Measurements from ENCODE around the gene RRH. TPM values are rescaled to one million over a fixed set of nuclear protein-coding genes. Genes with fewer than 3 reads are reported as not detected.
"Not testable (repeated sequence)": the region's sequence is repeated elsewhere in the genome, so short reads cannot be mapped to it uniquely, and the experiment has no call there.

The RRH gene, protein sequence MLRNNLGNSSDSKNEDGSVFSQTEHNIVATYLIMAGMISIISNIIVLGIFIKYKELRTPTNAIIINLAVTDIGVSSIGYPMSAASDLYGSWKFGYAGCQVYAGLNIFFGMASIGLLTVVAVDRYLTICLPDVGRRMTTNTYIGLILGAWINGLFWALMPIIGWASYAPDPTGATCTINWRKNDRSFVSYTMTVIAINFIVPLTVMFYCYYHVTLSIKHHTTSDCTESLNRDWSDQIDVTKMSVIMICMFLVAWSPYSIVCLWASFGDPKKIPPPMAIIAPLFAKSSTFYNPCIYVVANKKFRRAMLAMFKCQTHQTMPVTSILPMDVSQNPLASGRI
- total RNA-seq, result under 1 TPM in 1 of 2 experiments, not detected in 1; 0.21 TPM

DNA sequence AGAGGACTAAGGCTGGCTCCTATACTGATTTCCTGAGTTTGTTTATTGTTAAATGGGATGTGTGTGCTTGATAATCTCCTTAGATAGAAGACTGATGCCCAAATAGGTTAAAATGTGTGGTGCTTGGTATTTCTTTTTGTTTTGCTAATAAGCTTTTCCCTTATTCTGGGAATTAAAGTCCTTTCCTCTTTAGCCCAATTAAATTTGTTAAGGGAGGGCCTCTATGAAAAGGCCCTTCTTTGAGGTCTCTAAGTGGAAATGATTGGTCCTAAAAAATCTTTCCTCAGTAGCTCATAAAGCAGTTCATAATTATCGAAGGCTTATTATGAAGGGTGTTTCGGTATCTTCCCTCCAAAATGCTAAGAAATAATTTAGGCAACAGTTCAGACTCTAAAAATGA is at the start of gene RRH:
TSS of gene RRH (plus strand) at position 301 of the 400 bp plus-strand sequence. CDS start at position 357, 56 bp downstream.
- ATAC-seq (no peak), DNase-seq (no peak)
- H3K27me3 Mint-ChIP-seq, result no peaks in the 10 kb centered on the region
- peaks cover 17% of the 10 kb centered on the region for H3K36me3 Mint-ChIP-seq (ENCODE audit: low read depth)
- ChIA-PET CTCF (interaction anchor here (0.6 to 2.4 kb wide), 7 partner anchors 10 to 634 kb away, joined by 3 to 17 read pairs (median 4); no protein-coding TSS in a partner anchor), POLR2A (no interaction called here)
- H3K4me1 Mint-ChIP-seq, result peaks cover 4% of the 10 kb centered on the region
- H3K9me3 Mint-ChIP-seq (ENCODE audit: low read depth), result no peaks in the 10 kb centered on the region
- H3K4me3 Mint-ChIP-seq, result no peak within 1 kb of the TSS
- no peak within 1 kb of the TSS for H3K27ac Mint-ChIP-seq
- intact Hi-C loops (cut with DNase I, micrococcal nuclease), result loop anchor here in 1 of 2 experiments (5.0 kb wide), 1 partner anchor 150 kb away; no protein-coding TSS in a partner anchor

DNA sequence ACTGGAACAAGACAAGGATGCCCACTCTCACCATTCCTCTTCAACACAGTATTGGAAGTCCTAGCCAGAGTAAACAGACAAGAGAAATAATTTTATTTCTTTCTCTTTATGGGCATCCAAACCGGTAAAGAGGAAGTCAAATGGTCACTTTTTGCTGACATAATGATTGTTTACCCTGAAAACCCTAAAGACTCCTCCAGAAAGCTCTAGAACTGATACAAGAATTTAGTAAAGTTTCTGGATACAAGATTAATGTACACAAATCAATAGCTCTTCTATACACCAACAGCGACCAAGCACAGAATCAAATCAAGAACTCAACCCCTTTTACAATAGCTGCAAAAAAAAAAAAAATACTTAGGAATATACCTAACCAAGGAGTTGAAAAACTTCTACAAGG is 45.7 kb upstream of the RRH start:
- intact Hi-C loops (cut with DNase I, micrococcal nuclease); H3K27ac Mint-ChIP-seq; H3K9me3 Mint-ChIP-seq (ENCODE audit: low read depth); H3K27me3 Mint-ChIP-seq; CTCF ChIA-PET; ATAC-seq; POLR2A ChIA-PET; DNase-seq; H3K4me3 Mint-ChIP-seq; H3K4me1 Mint-ChIP-seq; H3K36me3 Mint-ChIP-seq (ENCODE audit: low read depth): not testable (repeated sequence)

DNA sequence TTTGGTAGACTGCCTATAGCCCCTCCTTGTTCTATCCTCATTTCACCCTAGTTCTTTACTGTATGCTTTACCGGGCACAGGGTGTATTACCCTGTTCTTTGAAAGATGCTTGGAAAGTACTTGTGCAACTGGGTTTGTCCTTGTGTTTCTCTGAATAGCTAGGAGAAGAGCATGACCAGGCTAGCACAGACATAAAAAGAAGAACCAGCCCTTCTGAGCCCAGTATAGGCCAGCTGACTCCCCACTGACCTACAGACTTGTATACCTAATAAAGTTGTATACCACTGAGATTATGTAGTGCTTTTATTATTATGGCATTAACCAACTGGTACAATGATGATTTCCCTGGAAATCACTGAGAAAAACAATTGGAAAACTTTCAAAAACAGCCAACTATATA is 40.9 kb upstream of the RRH start:
- Mint-ChIP-seq H3K4me3 (no peak overlapping the region), H3K9me3 (ENCODE audit: low read depth) (no peaks in the 10 kb centered on the region), H3K27ac (no peak overlapping the region), H3K27me3 (peaks cover 7% of the 10 kb centered on the region), H3K36me3 (ENCODE audit: low read depth) (no peaks in the 10 kb centered on the region), H3K4me1 (no peaks in the 10 kb centered on the region)
- DNase-seq, result no peak
- ATAC-seq, result no peak
- ChIA-PET POLR2A (interaction anchor here (0.6 kb wide), 1 partner anchor 264 kb away, joined by 4 read pairs; no protein-coding TSS in a partner anchor), CTCF (no interaction called here)
- intact Hi-C loops (cut with DNase I, micrococcal nuclease), result no loop called here

DNA sequence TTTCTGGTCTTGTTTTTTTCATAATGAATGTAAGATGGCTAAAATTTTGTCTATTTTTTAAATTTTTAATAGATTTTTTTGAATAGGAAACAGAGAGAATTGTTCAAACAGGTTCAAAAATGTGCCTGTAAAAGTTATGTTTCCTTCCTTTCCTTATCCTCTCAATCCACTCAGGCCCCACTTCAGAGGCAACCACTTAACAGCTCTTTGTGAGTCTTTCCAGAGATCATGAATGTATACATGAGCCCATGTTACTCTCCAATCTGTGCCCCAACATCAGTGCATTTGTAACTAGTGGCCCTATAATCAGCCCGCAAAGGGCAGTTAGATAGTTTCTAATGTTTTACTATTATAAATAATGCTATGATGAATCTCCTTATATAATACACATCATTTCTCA is 40.0 kb upstream of the RRH start:
- no peak overlapping the region for H3K27ac Mint-ChIP-seq
- H3K9me3 Mint-ChIP-seq (ENCODE audit: low read depth), result no peaks in the 10 kb centered on the region
- ATAC-seq (no peak), DNase-seq (no peak)
- intact Hi-C loops (cut with DNase I, micrococcal nuclease), result no loop called here
- no peaks in the 10 kb centered on the region for H3K4me1 Mint-ChIP-seq
- H3K4me3 Mint-ChIP-seq, result no peak overlapping the region
- H3K27me3 Mint-ChIP-seq, result peaks cover 7% of the 10 kb centered on the region
- POLR2A ChIA-PET, result interaction anchor here (0.6 kb wide), 1 partner anchor 32 kb away, joined by 3 read pairs; no protein-coding TSS in a partner anchor
- CTCF ChIA-PET, result no interaction called here
- no peaks in the 10 kb centered on the region for H3K36me3 Mint-ChIP-seq (ENCODE audit: low read depth)

DNA sequence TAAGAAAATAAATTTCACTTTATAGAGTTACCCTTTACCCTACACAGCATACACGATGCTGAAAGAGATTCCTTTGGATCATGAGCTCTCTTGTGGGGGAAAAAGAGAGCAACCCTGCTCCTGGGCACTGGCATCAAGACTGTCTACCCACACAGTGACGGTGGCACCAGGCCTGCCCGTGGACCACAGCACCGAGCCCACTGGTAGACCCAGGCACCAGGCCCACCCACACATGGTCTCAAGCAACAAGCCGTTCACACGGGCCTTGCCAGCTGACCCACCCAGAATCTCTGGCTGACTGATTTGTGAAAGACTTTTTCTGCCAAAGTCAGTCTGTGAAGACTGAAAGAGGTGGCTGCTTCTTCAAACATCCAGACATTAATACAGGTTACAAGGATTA is 32.7 kb upstream of the RRH start:
- CTCF ChIA-PET, result interaction anchor here (0.9 kb wide), 1 partner anchor 28 kb away, joined by 3 read pairs; no protein-coding TSS in a partner anchor

DNA sequence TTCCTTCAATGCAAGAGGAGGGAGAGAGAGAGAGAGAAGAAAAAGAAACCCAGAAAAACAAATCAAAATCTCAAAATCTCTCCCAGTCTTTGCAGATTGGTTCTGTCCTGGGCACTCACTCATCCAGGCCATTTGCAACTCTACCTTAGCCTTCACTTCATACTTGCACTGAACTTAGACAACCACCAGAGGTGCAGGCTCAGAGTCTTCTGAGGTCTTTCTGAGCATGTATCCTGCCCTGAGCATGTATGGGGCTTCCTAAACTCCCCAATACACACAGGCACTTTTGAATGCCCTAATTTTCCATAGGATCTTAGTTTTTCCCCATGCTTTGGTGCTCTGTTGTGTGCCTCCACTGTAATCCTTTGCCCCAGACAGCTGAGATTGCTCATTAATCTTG is 28.9 kb upstream of the RRH start:
- Mint-ChIP-seq H3K9me3 (ENCODE audit: low read depth) (peaks cover 18% of the 10 kb centered on the region), H3K4me1 (no peaks in the 10 kb centered on the region), H3K36me3 (ENCODE audit: low read depth) (peaks cover 8% of the 10 kb centered on the region), H3K27ac (no peak overlapping the region), H3K4me3 (no peak overlapping the region), H3K27me3 (peaks cover 4% of the 10 kb centered on the region)
- intact Hi-C loops (cut with DNase I, micrococcal nuclease), result no loop called here
- POLR2A ChIA-PET, result no interaction called here
- ATAC-seq, result no peak
- DNase-seq, result no peak
- CTCF ChIA-PET, result no interaction called here

More for the DNA sequence above, 32.7 kb upstream of the RRH start:
- intact Hi-C loops (cut with DNase I, micrococcal nuclease), result no loop called here
- Mint-ChIP-seq H3K9me3 (ENCODE audit: low read depth) (peaks cover 19% of the 10 kb centered on the region), H3K4me1 (no peaks in the 10 kb centered on the region), H3K27ac (no peak overlapping the region), H3K4me3 (no peak overlapping the region), H3K27me3 (peaks cover 7% of the 10 kb centered on the region), H3K36me3 (ENCODE audit: low read depth) (peaks cover 8% of the 10 kb centered on the region)
- POLR2A ChIA-PET, result no interaction called here
- no peak for DNase-seq
- no peak for ATAC-seq

DNA sequence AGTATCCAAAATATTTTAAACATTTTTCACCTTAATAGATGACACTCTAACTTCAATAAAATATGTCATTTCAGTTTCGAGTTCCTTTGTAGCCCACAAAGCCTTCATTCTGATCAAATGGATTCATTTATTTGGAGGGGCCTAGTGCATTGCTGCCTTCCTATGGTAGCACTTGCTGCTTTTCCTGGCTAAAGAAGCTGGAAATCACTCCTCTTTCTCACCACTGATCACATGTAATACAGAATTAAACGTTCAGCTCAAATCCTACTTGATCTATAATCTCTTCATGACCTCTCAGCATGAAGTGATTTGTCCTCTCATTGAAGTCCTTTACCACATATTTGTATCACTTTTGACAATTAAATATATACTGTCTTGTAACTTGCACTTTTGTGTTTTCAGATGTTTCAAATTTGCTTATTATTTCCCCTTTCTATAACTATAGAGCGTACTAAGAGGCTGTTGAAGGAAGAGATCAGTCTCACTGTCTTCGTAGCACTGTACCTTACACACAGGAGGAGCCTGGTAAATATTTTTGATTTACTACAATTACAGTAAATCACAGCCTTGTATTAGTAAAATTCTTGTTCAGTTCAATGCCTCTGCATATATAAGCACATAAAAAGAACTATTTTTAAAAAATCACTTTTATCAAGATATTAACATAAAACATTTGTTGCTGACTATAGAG is 26.5 kb upstream of the RRH start:
- CTCF ChIA-PET, result no interaction called here
- Mint-ChIP-seq H3K4me1 (no peaks in the 10 kb centered on the region), H3K4me3 (no peak overlapping the region)

DNA sequence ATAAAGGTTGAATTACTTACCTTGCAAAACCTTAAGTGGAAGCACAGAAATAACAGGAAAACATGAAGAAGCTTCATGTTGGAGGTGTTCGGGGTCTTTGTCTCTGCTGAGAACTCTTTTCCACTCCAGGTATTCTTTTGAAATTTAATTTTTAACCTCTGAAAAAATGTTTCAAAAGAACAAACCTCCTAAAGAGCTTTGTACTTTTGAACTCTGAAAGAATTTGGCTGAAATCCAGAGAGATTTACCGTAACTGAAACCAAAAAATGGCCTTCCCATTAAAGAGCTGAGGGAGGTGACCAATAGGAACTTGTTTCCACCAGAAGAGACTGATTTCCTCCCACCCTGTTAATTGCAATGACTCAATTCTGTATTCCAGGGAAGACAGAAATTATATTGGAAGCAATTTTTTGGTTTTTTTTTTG is 25.9 kb upstream of the RRH start, which contains the start of gene CFI:
TSS of gene CFI (minus strand) at position 105 of the 425 bp plus-strand sequence. CDS start at position 77, 28 bp downstream.
- no peak within 1 kb of the TSS for H3K4me3 Mint-ChIP-seq
- no peak for DNase-seq
- H3K27ac Mint-ChIP-seq, result no peak within 1 kb of the TSS
- H3K4me1 Mint-ChIP-seq, result no peaks in the 10 kb centered on the region
- ATAC-seq, result no peak
- intact Hi-C loops (cut with DNase I, micrococcal nuclease), result no loop called here
- ChIA-PET POLR2A (no interaction called here), CTCF (interaction anchor here (1.3 kb wide), 1 partner anchor 71 kb away, joined by 3 read pairs; no protein-coding TSS in a partner anchor)
- no peaks in the 10 kb centered on the region for H3K36me3 Mint-ChIP-seq (ENCODE audit: low read depth)
- H3K27me3 Mint-ChIP-seq, result no peaks in the 10 kb centered on the region
- peaks cover 2% of the 10 kb centered on the region for H3K9me3 Mint-ChIP-seq (ENCODE audit: low read depth)

More for the DNA sequence above, 26.5 kb upstream of the RRH start:
- H3K9me3 Mint-ChIP-seq (ENCODE audit: low read depth), result peaks cover 7% of the 10 kb centered on the region
- POLR2A ChIA-PET, result no interaction called here
- H3K36me3 Mint-ChIP-seq (ENCODE audit: low read depth), result peaks cover 2% of the 10 kb centered on the region
- ATAC-seq (no peak), DNase-seq (no peak)
- intact Hi-C loops (cut with DNase I, micrococcal nuclease), result no loop called here
- no peak overlapping the region for H3K27ac Mint-ChIP-seq
- H3K27me3 Mint-ChIP-seq, result no peaks in the 10 kb centered on the region

DNA sequence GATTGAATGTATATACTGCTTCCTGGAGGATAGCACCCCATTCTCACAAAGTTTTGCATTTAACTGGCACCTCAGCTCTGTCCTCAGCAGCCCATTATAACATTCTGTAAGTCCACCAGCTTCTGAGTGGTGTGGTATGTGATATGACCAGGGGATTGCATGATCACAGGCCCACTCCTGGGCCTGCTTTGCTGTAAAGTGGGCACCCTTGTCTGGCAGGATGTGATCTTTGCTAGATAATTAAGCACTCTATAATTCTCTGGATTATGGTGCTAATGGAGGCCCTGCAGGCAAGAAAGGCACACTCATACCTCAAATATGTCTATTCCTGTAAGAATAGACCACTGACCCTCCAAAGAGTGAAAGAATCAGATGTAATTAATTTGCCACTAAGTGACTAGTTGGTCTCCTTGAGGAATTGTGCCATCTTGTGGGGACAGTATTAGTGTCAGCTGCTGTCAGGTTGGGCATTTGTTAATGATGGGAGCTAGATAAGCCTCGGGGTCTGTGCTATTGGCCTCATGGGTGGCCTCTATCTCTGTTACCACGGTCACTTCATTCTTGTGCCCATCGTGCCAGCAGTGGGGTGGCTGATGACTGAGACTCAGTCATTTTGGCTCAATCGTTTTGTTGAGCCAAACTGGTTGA is 23.7 kb upstream of the RRH start:
- no peaks in the 10 kb centered on the region for H3K36me3 Mint-ChIP-seq (ENCODE audit: low read depth)
- intact Hi-C loops (cut with DNase I, micrococcal nuclease), result loop anchor here (1.0 to 2.0 kb wide), 2 partner anchors 381 to 382 kb away; no protein-coding TSS in a partner anchor
- H3K27ac Mint-ChIP-seq, result no peak overlapping the region
- H3K9me3 Mint-ChIP-seq (ENCODE audit: low read depth), result no peaks in the 10 kb centered on the region
- ChIA-PET POLR2A (no interaction called here), CTCF (interaction anchor here (0.6 to 1.2 kb wide), 5 partner anchors 39 to 976 kb away, joined by 3 to 5 read pairs (median 3); no protein-coding TSS in a partner anchor)
- no peak overlapping the region for H3K4me3 Mint-ChIP-seq
- no peaks in the 10 kb centered on the region for H3K4me1 Mint-ChIP-seq
- ATAC-seq (no peak), DNase-seq (peak; percentile 25)
- peaks cover 2% of the 10 kb centered on the region for H3K27me3 Mint-ChIP-seq

DNA sequence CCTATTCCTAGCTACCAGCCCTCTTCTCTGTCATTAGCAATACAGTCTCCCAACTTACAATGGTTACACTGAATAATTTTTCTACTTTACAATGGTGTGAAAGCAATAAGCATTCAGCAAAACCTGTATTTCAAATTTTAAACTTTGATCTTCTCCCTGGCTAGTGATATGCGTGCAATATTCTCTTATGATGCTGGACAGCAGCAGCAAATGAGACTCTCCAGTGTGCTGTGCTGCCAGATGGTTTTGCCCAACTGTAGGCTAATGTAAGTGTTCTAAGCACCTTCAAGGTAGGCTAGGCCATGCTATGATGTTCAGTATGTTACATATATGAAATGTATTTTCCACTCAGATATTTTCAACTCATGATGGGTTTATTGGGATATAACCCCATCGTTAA is 18.1 kb upstream of the RRH start:
- H3K27ac Mint-ChIP-seq, result no peak overlapping the region
- H3K4me1 Mint-ChIP-seq, result peaks cover 4% of the 10 kb centered on the region
- intact Hi-C loops (cut with DNase I, micrococcal nuclease), result loop anchor here in 1 of 2 experiments (10.0 kb wide), 1 partner anchor 135 kb away; no protein-coding TSS in a partner anchor
- no peak overlapping the region for H3K4me3 Mint-ChIP-seq
- CTCF ChIA-PET, result interaction anchor here (0.6 kb wide), 2 partner anchors 309 to 377 kb away, joined by 3 read pairs; no protein-coding TSS in a partner anchor
- no peaks in the 10 kb centered on the region for H3K36me3 Mint-ChIP-seq (ENCODE audit: low read depth)
- POLR2A ChIA-PET, result no interaction called here
- DNase-seq, result no peak
- ATAC-seq, result no peak
- H3K9me3 Mint-ChIP-seq (ENCODE audit: low read depth), result no peaks in the 10 kb centered on the region
- peaks cover 4% of the 10 kb centered on the region for H3K27me3 Mint-ChIP-seq

All from activated CD4-positive, alpha-beta T cell treated with anti-CD3 and anti-CD28 coated beads for 36 hours (primary cell).